Mucosa of rectum (tissue), 2 donors: ENCODE results near the gene CLEC18A.
"Not testable (repeated sequence)": the region's sequence is repeated elsewhere in the genome, so short reads cannot be mapped to it uniquely, and the experiment has no call there.

Source experiments
- H3K27ac ChIP-seq, 2 donors: one replicate each; pipeline ENCODE4 v1.7.0; 2013; ENCODE audit warnings: inconsistent platforms in 2 of 2, low read depth in 2 of 2, low read length in 2 of 2
- H3K27me3 ChIP-seq, 2 donors: one replicate each; pipeline ENCODE4 v1.7.0; 2013; ENCODE audit warnings: low read length in 2 of 2; ENCODE audit not compliant: control insufficient read depth in 2 of 2, insufficient read depth in 2 of 2
- H3K36me3 ChIP-seq, 2 donors: one replicate each; pipeline ENCODE4 v1.7.0; 2013; ENCODE audit warnings: low read length in 2 of 2; ENCODE audit not compliant: control insufficient read depth in 2 of 2, insufficient read depth in 2 of 2
- H3K4me1 ChIP-seq, 2 donors: one replicate each; pipeline ENCODE4 v1.7.0; 2013; ENCODE audit warnings: low read length in 2 of 2, mild to moderate bottlenecking in 1 of 2; ENCODE audit not compliant: control insufficient read depth in 2 of 2, insufficient read depth in 2 of 2
- H3K4me3 ChIP-seq, 2 donors: one replicate each; pipeline ENCODE4 v1.7.0; 2013; ENCODE audit warnings: low read length in 2 of 2
- H3K9ac ChIP-seq, 2 donors: one replicate each; pipeline ENCODE4 v1.7.0; 2013; ENCODE audit warnings: low read length in 2 of 2, low read depth in 1 of 2, mild to moderate bottlenecking in 1 of 2
- H3K9me3 ChIP-seq, 2 donors: one replicate each; pipeline ENCODE4 v1.7.0; 2013; ENCODE audit warnings: low read length in 2 of 2; ENCODE audit not compliant: control insufficient read depth in 2 of 2
- donor health status: healthy.
- donor health status: Normal muscosa, but diverticular disease.

The CLEC18A gene

DNA sequence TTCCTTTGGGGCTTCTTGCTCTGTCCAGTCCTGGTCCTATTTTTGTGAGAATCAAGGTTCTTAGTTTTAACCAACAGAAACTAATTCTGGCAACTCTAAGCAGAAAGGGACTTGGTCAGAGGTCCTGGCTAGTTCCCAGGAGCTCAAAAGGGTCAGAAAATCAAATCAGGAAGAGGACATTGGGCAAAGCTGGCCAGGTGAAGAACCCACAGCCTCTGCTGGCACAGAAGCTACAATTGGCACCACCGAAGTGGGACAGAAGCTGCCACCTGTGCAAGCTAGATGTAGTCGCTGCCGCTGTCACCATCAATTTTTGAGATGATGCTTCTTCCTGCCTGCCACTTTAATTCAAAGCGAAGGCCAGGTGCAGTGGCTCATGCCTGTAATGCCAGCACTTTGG is 18.5 kb downstream of the CLEC18A start:
- not testable (repeated sequence) for H3K27me3 ChIP-seq, H3K27ac ChIP-seq, H3K4me1 ChIP-seq, H3K9ac ChIP-seq, H3K9me3 ChIP-seq, H3K36me3 ChIP-seq, H3K4me3 ChIP-seq

DNA sequence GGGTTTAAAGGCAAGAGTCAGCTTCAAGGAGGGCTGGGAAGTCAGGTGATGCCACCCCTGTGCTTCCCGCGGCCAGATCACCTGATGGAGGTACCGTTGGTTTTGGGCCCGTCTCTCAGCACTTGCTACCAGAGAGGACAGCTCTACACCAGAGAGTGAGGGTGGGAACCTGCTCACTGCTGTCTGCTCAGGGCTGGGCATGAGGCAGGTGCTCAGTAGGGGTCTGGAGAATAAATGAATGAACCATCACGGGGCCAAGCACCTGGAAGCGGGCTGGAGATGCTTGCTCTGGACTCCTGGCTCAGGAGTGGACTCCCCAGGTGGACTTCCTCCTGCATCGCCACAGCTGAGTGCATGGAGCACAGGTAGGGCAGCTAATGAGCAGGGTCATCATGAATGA is 21.0 kb downstream of the CLEC18A start:
- H3K9me3 ChIP-seq, H3K27ac ChIP-seq: not testable (repeated sequence)

DNA sequence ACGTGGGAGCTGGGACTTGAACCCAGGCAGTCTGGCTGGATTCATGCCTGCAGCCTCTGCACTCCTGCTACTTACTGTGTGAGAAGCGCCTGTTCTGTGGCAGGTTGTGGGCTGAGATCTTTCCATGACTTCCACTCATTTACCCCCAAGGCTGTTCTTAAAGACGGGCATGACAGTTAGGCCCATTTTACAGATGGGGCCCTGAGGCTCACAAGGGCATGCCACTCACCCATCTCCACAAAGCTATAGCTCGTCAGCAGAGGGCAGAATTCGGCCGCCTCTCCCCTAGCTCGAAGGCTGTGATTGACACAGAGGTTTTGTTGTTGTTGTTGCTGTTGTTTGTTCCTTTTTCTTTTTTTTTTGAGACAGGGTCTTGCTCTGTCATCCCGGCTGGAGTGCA is 21.8 kb downstream of the CLEC18A start:
- not testable (repeated sequence) for H3K27ac ChIP-seq, H3K27me3 ChIP-seq, H3K4me1 ChIP-seq, H3K36me3 ChIP-seq, H3K4me3 ChIP-seq, H3K9ac ChIP-seq, H3K9me3 ChIP-seq

More for the DNA sequence above, 21.0 kb downstream of the CLEC18A start:
- not testable (repeated sequence) for H3K36me3 ChIP-seq, H3K27me3 ChIP-seq, H3K4me3 ChIP-seq, H3K9ac ChIP-seq, H3K4me1 ChIP-seq

DNA sequence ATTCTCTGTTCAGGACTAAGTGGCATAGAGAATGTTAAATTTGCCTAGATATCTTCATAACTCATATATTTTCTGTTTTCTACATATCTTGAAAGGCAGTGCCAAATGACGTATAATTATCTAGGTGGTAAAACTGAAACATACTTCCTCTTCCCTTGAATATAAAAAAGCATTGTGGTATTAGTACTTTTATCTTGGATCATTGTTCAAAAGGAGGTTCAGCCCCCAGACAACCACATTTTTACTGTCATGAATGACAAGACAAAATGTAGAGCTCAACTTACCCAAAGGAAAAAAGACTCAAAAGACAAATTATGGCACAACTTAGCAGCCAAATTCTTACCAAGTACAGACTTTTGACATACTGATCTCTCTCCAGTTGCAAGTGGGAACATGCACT is 34.1 kb downstream of the CLEC18A start:
- not testable (repeated sequence) for H3K27me3 ChIP-seq, H3K9me3 ChIP-seq, H3K27ac ChIP-seq, H3K4me3 ChIP-seq, H3K4me1 ChIP-seq, H3K9ac ChIP-seq, H3K36me3 ChIP-seq

DNA sequence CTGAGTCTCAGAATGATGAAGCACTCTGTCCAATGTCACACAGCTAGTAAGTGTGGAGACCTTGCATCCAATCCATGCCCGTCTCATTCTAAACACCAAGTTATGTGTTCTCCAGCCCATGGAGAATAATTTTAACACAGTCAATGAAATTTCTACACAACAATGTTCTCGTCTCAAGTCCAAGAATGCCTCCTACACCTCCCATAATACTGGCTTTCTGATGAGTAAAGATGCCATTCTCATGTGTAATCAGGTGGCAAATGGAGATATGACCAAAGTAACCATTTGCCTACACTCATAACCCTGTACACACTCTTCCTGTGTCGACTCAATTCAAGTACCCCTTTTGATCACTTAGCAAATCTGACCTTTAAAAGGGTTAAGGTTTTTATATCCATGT is 46.8 kb downstream of the CLEC18A start:
- not testable (repeated sequence) for H3K9me3 ChIP-seq, H3K27ac ChIP-seq, H3K9ac ChIP-seq, H3K27me3 ChIP-seq, H3K4me1 ChIP-seq, H3K36me3 ChIP-seq, H3K4me3 ChIP-seq

DNA sequence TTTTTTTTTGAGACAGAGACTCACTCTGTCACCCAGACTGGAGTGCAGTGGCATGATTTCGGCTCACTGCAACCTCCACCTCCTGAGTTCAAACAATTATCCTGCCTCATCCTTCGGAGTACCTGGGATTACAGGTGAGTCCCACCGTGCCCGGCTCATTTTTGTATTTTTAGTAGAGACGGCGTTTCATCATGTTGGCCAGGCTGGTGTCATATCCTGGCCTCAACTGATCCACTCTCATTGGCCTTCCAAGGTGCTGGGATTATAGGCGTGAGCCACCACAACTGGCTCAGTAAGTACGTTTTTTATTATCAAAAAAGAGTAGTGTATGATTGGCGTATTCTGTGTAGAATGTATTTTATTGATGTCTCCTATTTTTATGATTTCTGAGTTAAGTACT is 48.7 kb downstream of the CLEC18A start:
- H3K36me3 ChIP-seq, H3K9ac ChIP-seq, H3K9me3 ChIP-seq, H3K4me1 ChIP-seq, H3K27ac ChIP-seq, H3K4me3 ChIP-seq, H3K27me3 ChIP-seq: not testable (repeated sequence)

DNA sequence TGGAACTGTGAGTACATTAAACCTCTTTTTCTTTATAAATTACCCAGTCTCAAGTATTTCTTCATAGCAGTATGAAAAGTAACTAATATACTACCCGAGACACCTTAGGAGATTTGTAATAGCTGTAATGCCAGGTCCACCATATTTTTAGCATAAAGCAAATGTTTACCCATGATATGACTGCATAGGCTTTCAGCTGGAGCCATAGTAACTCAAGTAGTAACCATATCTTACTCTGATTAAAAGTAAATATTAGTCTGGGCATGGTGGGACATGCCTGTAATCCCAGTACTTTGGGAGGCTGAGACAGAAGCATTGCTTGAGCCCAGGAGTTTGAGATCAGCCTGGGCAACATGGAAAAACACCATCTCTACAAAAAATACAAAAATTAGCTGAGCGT is 52.4 kb downstream of the CLEC18A start:
- H3K4me1 ChIP-seq, H3K27me3 ChIP-seq, H3K36me3 ChIP-seq, H3K9me3 ChIP-seq, H3K4me3 ChIP-seq, H3K9ac ChIP-seq, H3K27ac ChIP-seq: not testable (repeated sequence)

DNA sequence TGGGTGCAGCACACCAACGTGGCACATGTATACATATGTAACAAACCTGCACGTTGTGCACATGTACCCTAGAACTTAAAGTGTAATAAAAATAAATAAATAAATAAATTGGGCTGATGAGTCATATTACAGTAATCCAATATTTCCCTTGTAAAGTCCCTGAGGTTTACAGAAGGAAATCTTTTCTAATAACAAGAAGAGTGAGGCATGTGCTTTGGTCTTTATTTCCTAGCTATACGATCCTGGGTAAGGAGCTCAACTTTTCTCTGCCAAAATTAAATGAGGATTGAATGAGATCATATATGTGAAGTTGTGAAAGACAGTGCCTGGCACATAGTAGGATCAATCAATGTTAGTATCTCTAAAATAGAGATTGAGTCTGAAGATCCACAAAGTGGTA is 57.5 kb downstream of the CLEC18A start:
- H3K36me3 ChIP-seq: peaks cover 5 to 16% of the 10 kb centered on the region in 2 donors
- not testable (repeated sequence) for H3K27ac ChIP-seq, H3K4me3 ChIP-seq, H3K4me1 ChIP-seq, H3K9ac ChIP-seq, H3K27me3 ChIP-seq, H3K9me3 ChIP-seq

DNA sequence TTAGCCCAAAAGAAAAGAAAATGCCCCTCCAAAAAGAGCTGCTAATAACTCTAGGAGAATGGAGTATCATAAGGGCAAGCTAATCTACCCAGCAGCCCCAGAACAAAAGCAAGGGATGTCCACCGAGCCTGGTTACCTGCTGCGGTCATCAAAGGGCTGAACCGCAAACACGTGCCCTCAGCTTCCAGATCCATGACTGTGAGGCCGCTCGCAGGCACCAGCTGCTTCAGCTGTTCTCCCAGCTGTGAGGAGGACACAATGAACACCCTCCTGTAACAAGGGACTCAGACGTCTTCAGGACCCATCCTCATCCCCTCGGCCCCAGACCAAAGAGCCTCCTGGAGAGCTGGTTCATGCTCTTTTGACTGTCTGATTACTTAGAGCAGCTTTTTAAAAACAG is 59.5 kb downstream of the CLEC18A start:
- H3K9me3 ChIP-seq, H3K27ac ChIP-seq, H3K4me3 ChIP-seq, H3K4me1 ChIP-seq, H3K27me3 ChIP-seq, H3K9ac ChIP-seq: not testable (repeated sequence)
- peaks cover 9 to 17% of the 10 kb centered on the region in 2 donors for H3K36me3 ChIP-seq

DNA sequence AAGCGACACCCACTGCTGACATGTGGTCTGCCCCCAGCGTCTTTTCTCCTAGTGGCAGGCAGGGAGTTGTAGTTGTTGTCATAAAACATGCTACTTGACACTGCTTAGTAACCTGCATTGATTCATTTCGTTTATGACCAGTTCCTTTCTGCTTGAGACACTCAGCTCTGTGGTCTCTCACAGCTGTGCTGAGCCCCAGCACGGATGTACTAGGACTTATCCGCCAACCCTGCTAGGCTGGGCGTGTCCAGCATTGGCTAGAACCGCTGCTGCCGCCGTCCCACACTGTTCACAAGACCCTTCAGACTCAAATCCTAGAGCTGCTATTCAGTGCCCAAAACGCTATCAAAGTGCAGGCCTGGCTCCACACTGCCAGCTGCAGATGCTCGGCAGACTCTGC is 60.0 kb downstream of the CLEC18A start:
- not testable (repeated sequence) for H3K4me3 ChIP-seq, H3K9me3 ChIP-seq, H3K27me3 ChIP-seq, H3K27ac ChIP-seq, H3K9ac ChIP-seq, H3K4me1 ChIP-seq
- peaks cover 10 to 17% of the 10 kb centered on the region in 2 donors for H3K36me3 ChIP-seq

DNA sequence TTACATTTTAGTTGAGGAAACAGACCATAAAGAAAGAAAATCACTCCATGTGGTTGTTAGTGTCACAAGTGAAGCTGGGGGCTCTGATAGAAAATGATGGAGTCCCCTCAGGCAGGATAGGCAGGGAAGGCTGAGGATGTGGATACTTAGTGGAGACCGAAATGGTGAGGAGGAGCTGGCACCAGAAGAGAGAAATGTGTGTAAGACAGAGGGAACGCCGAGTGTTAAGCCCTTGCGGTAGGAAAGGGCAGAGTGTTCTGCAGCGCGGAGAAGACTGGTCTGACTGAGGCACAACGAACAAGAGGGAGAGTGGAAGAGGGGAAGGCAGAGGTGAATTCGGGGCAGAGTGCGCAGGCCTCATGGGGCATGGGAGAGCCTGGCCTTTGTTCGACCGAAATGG is 61.2 kb downstream of the CLEC18A start:
- H3K4me3 ChIP-seq, H3K9ac ChIP-seq, H3K27ac ChIP-seq, H3K4me1 ChIP-seq, H3K9me3 ChIP-seq, H3K27me3 ChIP-seq: not testable (repeated sequence)
- peaks cover 13 to 22% of the 10 kb centered on the region in 2 donors for H3K36me3 ChIP-seq
